B cell (primary cell): ENCODE measurements around the gene CTSO. TPM values are rescaled to one million over a fixed set of nuclear protein-coding genes. Genes with fewer than 3 reads are reported as not detected.

Source experiments
- ATAC-seq: fragments of 200-7000 bp; cut with Tn5 transposase; one replicate; pipeline ENCODE4 v1.10.0; 2021; ENCODE audit warnings: low read depth, mild to moderate bottlenecking, moderate number of reproducible peaks, moderate library complexity
- CTCF ChIA-PET: fragments of 350-600 bp; sonication (Branson Sonifier 250); formaldehyde crosslinking; loops from one replicate; lab custom pipeline; 2021; ENCODE audit warnings: antibody characterized with exemption, inconsistent platforms; lab: Charles Lee
- POLR2A ChIA-PET: fragments of 350-600 bp; sonication (Branson Sonifier 250); formaldehyde crosslinking; loops from one replicate; lab custom pipeline; 2021; ENCODE audit warnings: antibody characterized with exemption; lab: Charles Lee
- DNase-seq: peaks from one replicate; pipeline ENCODE4 v3.0.0; 2013
- H2AFZ ChIP-seq: 2 replicates; pipeline ENCODE4 v1.6.1; 2012; ENCODE audit warnings: mild to moderate bottlenecking, low read depth, low read length; ENCODE audit not compliant: insufficient read depth, poor library complexity, severe bottlenecking
- H3K27ac ChIP-seq, 2 donors: 1 replicate in 1 of 2; 2 replicates in 1 of 2; pipeline ENCODE4 v1.5.1; 2012 to 2013; ENCODE audit warnings: low read length in 2 of 2, mild to moderate bottlenecking in 2 of 2, moderate library complexity in 1 of 2
- H3K27me3 ChIP-seq, 4 experiments: fragments of 200-600 bp in 1 of 4; sonication (generic) in 1 of 4; replicated peaks in 1 of 4; 1 replicate in 2 of 4; 2 replicates in 2 of 4; pipeline versions ENCODE4 v1.6.1 to v1.7.0; 2013 to 2016; ENCODE audit warnings: low read length in 3 of 4, mild to moderate bottlenecking in 2 of 4, mixed read lengths in 1 of 4, moderate library complexity in 1 of 4; ENCODE audit not compliant: insufficient read depth in 4 of 4, control insufficient read depth in 3 of 4; ENCODE audit errors: control extremely low read depth in 1 of 4
- H3K36me3 ChIP-seq, 2 experiments: replicated peaks in 1 of 2; 1 replicate in 1 of 2; 2 replicates in 1 of 2; pipeline versions ENCODE4 v1.6.1 to v1.7.1; 2013; ENCODE audit warnings: low read length in 1 of 2; ENCODE audit not compliant: insufficient read depth in 2 of 2, control insufficient read depth in 1 of 2; ENCODE audit errors: control extremely low read depth in 1 of 2, extremely low read depth in 1 of 2
- H3K4me1 ChIP-seq, 2 donors: fragments of 200-600 bp in 1 of 2; sonication (generic) in 1 of 2; 1 replicate in 1 of 2; 2 replicates in 1 of 2; pipeline versions ENCODE4 v1.5.1 to v1.6.1; 2013 to 2017; ENCODE audit warnings: low read length in 2 of 2; ENCODE audit not compliant: control insufficient read depth in 2 of 2, insufficient read depth in 2 of 2
- H3K4me2 ChIP-seq: replicated peaks from 2 replicates; pipeline ENCODE3; 2012; ENCODE audit warnings: mild to moderate bottlenecking, low read depth, low read length; ENCODE audit not compliant: poor library complexity, severe bottlenecking
- H3K4me3 ChIP-seq, 5 experiments: fragments of 200-600 bp in 1 of 5; sonication (generic) in 1 of 5; 1 replicate in 3 of 5; 2 replicates in 2 of 5; pipeline versions ENCODE4 v1.5.1 to v1.7.0; 2011 to 2016; ENCODE audit warnings: low read length in 4 of 5, mild to moderate bottlenecking in 4 of 5, low read depth in 2 of 5, control low read depth in 1 of 5, moderate library complexity in 1 of 5; ENCODE audit not compliant: insufficient read depth in 1 of 5; ENCODE audit errors: control extremely low read depth in 1 of 5, extremely low read depth in 1 of 5
- H3K79me2 ChIP-seq: fragments of 200-600 bp; sonication (generic); one replicate; pipeline ENCODE4 v1.6.0; 2016; ENCODE audit warnings: low read length; ENCODE audit not compliant: control insufficient read depth, insufficient read depth
- H3K9ac ChIP-seq: fragments of 200-600 bp; sonication (generic); 2 replicates; pipeline ENCODE4 v1.6.1; 2017; ENCODE audit warnings: mild to moderate bottlenecking, low read length, moderate library complexity
- H3K9me3 ChIP-seq, 3 donors: one replicate each; pipeline versions ENCODE4 v1.6.1 to v1.7.1; 2013; ENCODE audit warnings: low read length in 2 of 3; ENCODE audit not compliant: control insufficient read depth in 2 of 3, insufficient read depth in 1 of 3; ENCODE audit errors: control extremely low read depth in 1 of 3
- H4K20me1 ChIP-seq: 2 replicates; pipeline ENCODE4 v1.6.0; 2012; ENCODE audit warnings: mild to moderate bottlenecking, low read length; ENCODE audit not compliant: insufficient read depth, control insufficient read depth, poor library complexity, severe bottlenecking
- H3K27ac Mint-ChIP-seq: one replicate; pipeline ENCODE4 v1.8.0; 2021; ENCODE audit warnings: mixed read lengths
- H3K27me3 Mint-ChIP-seq: one replicate; pipeline ENCODE4 v1.8.0; 2021; ENCODE audit warnings: mixed read lengths
- H3K4me1 Mint-ChIP-seq: one replicate; pipeline ENCODE4 v1.8.0; 2021; ENCODE audit warnings: mixed read lengths
- H3K4me3 Mint-ChIP-seq: one replicate; pipeline ENCODE4 v1.8.0; 2021; ENCODE audit warnings: mixed read lengths
- H3K9me3 Mint-ChIP-seq: one replicate; pipeline ENCODE4 v1.8.0; 2022; ENCODE audit warnings: mixed read lengths; ENCODE audit not compliant: insufficient read depth
- CTCF ChIP-seq: fragments of 200-600 bp; IDR thresholded peaks from one replicate; pipeline ENCODE4 v1.8.0; 2022; ENCODE audit warnings: antibody characterized with exemption, mild to moderate bottlenecking
- EZH2 ChIP-seq: IDR thresholded peaks from 2 replicates; pipeline ENCODE4 v1.6.1; 2012; ENCODE audit warnings: borderline replicate concordance, low read depth, mild to moderate bottlenecking, moderate library complexity, low read length; ENCODE audit not compliant: insufficient read depth, poor library complexity, severe bottlenecking
- WGBS: methylation state at CpG from one replicate; pipeline ENCODE4 v1.1.5; 2013; ENCODE audit warnings: missing lambda C conversion rate; ENCODE audit not compliant: insufficient coverage; 5-methylcytosine and 5-hydroxymethylcytosine counted together
- intact Hi-C: fragments of 100-400 bp; cut with micrococcal nuclease; formaldehyde crosslinking; loops from one replicate; pipeline ENCODE4 v1.10.0; 2022
- polyA plus RNA-seq: library from polyadenylated mRNA; depleted of rRNA; stranded (reverse); fragments of >200 nt; gene quantifications from 2 replicates; pipeline ENCODE4 v1.2.3, GENCODE V29; 2012
- total RNA-seq, 2 donors: library from RNA; stranded (reverse); fragments of 120-200 nt in 1 of 2; gene quantifications; 1 replicate in 1 of 2; 2 replicates in 1 of 2; pipeline versions ENCODE4 v1.2.3 to v1.2.4, GENCODE V29; 2013 to 2022

Gene CTSO
- total and polyA plus RNA-seq, 2 donors (not counting 1 experiment from before 2014, with no cell fraction given): 8.5 to 15.5 TPM

- H3K27me3 ChIP-seq: no peaks in the 10 kb centered on the region
- H3K27me3 Mint-ChIP-seq: no peaks in the 10 kb centered on the region
- H3K9me3 ChIP-seq: no peaks in the 10 kb centered on the region
- no peak overlapping the region for H3K27ac Mint-ChIP-seq
- H3K4me3 Mint-ChIP-seq: no peak overlapping the region
- no CpG with 5 or more reads among the region's 2 CpGs for WGBS
- TF ChIP-seq EZH2 (no peak), CTCF (no peak)
- H3K4me1 ChIP-seq: no peaks in the 10 kb centered on the region
- POLR2A ChIA-PET: no interaction called here
- H3K79me2 ChIP-seq: no peaks in the 10 kb centered on the region
- no peak overlapping the region for H3K27ac ChIP-seq
- ATAC-seq (no peak), DNase-seq (no peak)
- no peaks in the 10 kb centered on the region for H4K20me1 ChIP-seq
- no peak overlapping the region for H3K4me2 ChIP-seq
- H3K36me3 ChIP-seq: no peaks in the 10 kb centered on the region
- H3K9me3 Mint-ChIP-seq: peaks cover 7% of the 10 kb centered on the region
- intact Hi-C loops: no loop called here
- CTCF ChIA-PET: no interaction called here
- no peaks in the 10 kb centered on the region for H3K4me1 Mint-ChIP-seq
- H3K9ac ChIP-seq: no peak overlapping the region
- no peak overlapping the region for H3K4me3 ChIP-seq
- no peak overlapping the region for H2AFZ ChIP-seq
These were observed 29.2 kb upstream of the CTSO start for GRCh38 chr4:155982736-155983385.

GRCh38 chr4:155978810-155979209, 25.1 kb upstream of the CTSO start:
- intact Hi-C loops: no loop called here
- no peak overlapping the region for H3K9ac ChIP-seq
- H4K20me1 ChIP-seq: no peaks in the 10 kb centered on the region
- no peaks in the 10 kb centered on the region for H3K36me3 ChIP-seq
- no peaks in the 10 kb centered on the region for H3K9me3 ChIP-seq
- no peak for DNase-seq
- H3K27ac Mint-ChIP-seq: no peak overlapping the region
- no peak overlapping the region for H3K4me3 ChIP-seq
- H2AFZ ChIP-seq: no peak overlapping the region
- H3K79me2 ChIP-seq: no peaks in the 10 kb centered on the region
- no peaks in the 10 kb centered on the region for H3K27me3 ChIP-seq
- H3K9me3 Mint-ChIP-seq: peaks cover 9% of the 10 kb centered on the region
- WGBS: 100% methylated on average over 2 of the region's 4 CpGs
- H3K27ac ChIP-seq: no peak overlapping the region
- TF ChIP-seq CTCF (no peak), EZH2 (no peak)
- peaks cover 3% of the 10 kb centered on the region for H3K27me3 Mint-ChIP-seq
- H3K4me1 Mint-ChIP-seq: no peaks in the 10 kb centered on the region
- no peak for ATAC-seq
- no peak overlapping the region for H3K4me2 ChIP-seq
- ChIA-PET CTCF (no interaction called here), POLR2A (no interaction called here)
- no peaks in the 10 kb centered on the region for H3K4me1 ChIP-seq
- H3K4me3 Mint-ChIP-seq: no peak overlapping the region
